Liver (tissue), 3 donors: ENCODE data around the gene OPTN.

Experiments used
- ATF3 ChIP-seq: IDR thresholded peaks from 2 replicates; pipeline ENCODE4 v1.6.1; 2016; ENCODE audit warnings: antibody characterized with exemption
- CTCF ChIP-seq: fragments of 150-350 bp; IDR thresholded peaks from 2 replicates; pipeline ENCODE4 v1.5.1; 2017; ENCODE audit warnings: improper control_type of control experiment, low read depth, low read length; ENCODE audit not compliant: missing input control
- FOXA1 ChIP-seq: IDR thresholded peaks from 2 replicates; pipeline ENCODE4 v1.6.1; 2016; ENCODE audit warnings: antibody characterized with exemption
- FOXA2 ChIP-seq: IDR thresholded peaks from 2 replicates; pipeline ENCODE4 v1.6.1; 2016; ENCODE audit warnings: antibody characterized with exemption
- GABPA ChIP-seq, 2 donors: IDR thresholded peaks in 1 of 2; conservative IDR thresholded peaks in 1 of 2; 2 replicates each; pipeline ENCODE4 v1.6.1; 2016; ENCODE audit warnings: antibody characterized with exemption in 2 of 2, mild to moderate bottlenecking in 1 of 2, moderate library complexity in 1 of 2
- JUND ChIP-seq, 2 donors: IDR thresholded peaks; 2 replicates each; pipeline ENCODE4 v1.6.1; 2016; ENCODE audit warnings: antibody characterized with exemption in 2 of 2
- MAX ChIP-seq: IDR thresholded peaks from 2 replicates; pipeline ENCODE4 v1.6.1; 2016; ENCODE audit warnings: antibody characterized with exemption
- NR2F2 ChIP-seq: IDR thresholded peaks from 2 replicates; pipeline ENCODE4 v1.6.1; 2016; ENCODE audit warnings: antibody characterized with exemption
- RAD21 ChIP-seq, 2 donors: IDR thresholded peaks; 2 replicates each; pipeline ENCODE4 v1.6.1; 2016; ENCODE audit warnings: antibody characterized with exemption in 2 of 2, mild to moderate bottlenecking in 2 of 2
- REST ChIP-seq: IDR thresholded peaks from 2 replicates; pipeline ENCODE4 v1.6.1; 2016; ENCODE audit warnings: antibody characterized with exemption, mild to moderate bottlenecking
- TAF1 ChIP-seq: conservative IDR thresholded peaks from 2 replicates; pipeline ENCODE4 v1.6.1; 2016; ENCODE audit warnings: antibody characterized with exemption, mild to moderate bottlenecking
- ZBTB33 ChIP-seq: IDR thresholded peaks from 2 replicates; pipeline ENCODE4 v1.6.1; 2016; ENCODE audit warnings: antibody characterized with exemption
- donor health status: healthy.
- donor health status: healthy.

GRCh38 chr10:13139676-13140075 lies 39.7 kb downstream of the OPTN start:
- no peak for TF ChIP-seq MAX
- TF ChIP-seq CTCF, result no peak
- TF ChIP-seq TAF1, result no peak
- TF ChIP-seq NR2F2, result no peak
- no peak for TF ChIP-seq REST
- no peak for TF ChIP-seq FOXA2
- TF ChIP-seq ZBTB33, result no peak
- TF ChIP-seq JUND (IDR thresholded peaks at IDR 0.05), result no peak
- no peak for TF ChIP-seq FOXA1
- TF ChIP-seq RAD21 (IDR thresholded peaks at IDR 0.05), result no peak
- no peak for TF ChIP-seq ATF3
- TF ChIP-seq GABPA (IDR thresholded peaks at IDR 0.05 in 1 of 2, conservative IDR thresholded peaks at IDR 0.05 in 1 of 2), result no peak
